ENCODE measurements around the gene DEPDC1B. TPM values are rescaled to one million over a fixed set of nuclear protein-coding genes. Genes with fewer than 3 reads are reported as not detected.

The DEPDC1B gene
- total and polyA plus RNA-seq, 2 of the 4 experiments (the other 2 are of a cell fraction), result 4.4 to 9.3 TPM

GRCh38 chr5:60604771-60605170 lies 95.2 kb downstream of the DEPDC1B start:
- CTCF ChIA-PET, result no interaction called here
- WGBS, 2 experiments (ENCODE audit: extremely low coverage in 2 of 2, insufficient read length in 1 of 2), result no CpG with 5 or more reads among the region's 1 CpG
- H2BK120ac ChIP-seq (ENCODE audit: low read depth, low read length), result no peak overlapping the region
- H2BK5ac ChIP-seq (ENCODE audit: low read depth, low read length, poor library complexity, severe bottlenecking), result no peak overlapping the region
- H3K56ac ChIP-seq (ENCODE audit: extremely low read depth, insufficient read depth, low read length), result no peak overlapping the region
- H2BK20ac ChIP-seq (ENCODE audit: low read depth, low read length), result no peak overlapping the region
- no peak overlapping the region for H3K4me3 ChIP-seq (ENCODE audit: insufficient read depth, low read depth, low read length)
- no peak overlapping the region for H4K91ac ChIP-seq (ENCODE audit: insufficient read depth, low read depth, low read length)
- no peaks in the 10 kb centered on the region for H3K4me1 ChIP-seq (ENCODE audit: control insufficient read depth, insufficient read depth, low read length)
- peaks cover 0 to 4% of the 10 kb centered on the region in 2 experiments; a peak in 1 of 4 replicates for H3K79me1 ChIP-seq (ENCODE audit: low read depth in 1 of 2, low read length in 2 of 2)
- no peak overlapping the region for H4K8ac ChIP-seq (ENCODE audit: low read depth in 2 of 2, low read length in 2 of 2)
- no peak for ATAC-seq (ENCODE audit: low read depth)
- TF ChIP-seq MAFK (IDR thresholded peaks at IDR 0.05; ENCODE audit: low read depth, low read length), result no peak
- no peak for TF ChIP-seq SMC3 (IDR thresholded peaks at IDR 0.05; ENCODE audit: low read depth, low read length)
- no peak for TF ChIP-seq NFE2L2 (IDR thresholded peaks at IDR 0.05; ENCODE audit: low read depth, low read length)
- TF ChIP-seq CEBPB (IDR thresholded peaks at IDR 0.05; ENCODE audit: low read depth, low read length), result no peak
- TF ChIP-seq CHD1 (IDR thresholded peaks at IDR 0.05; ENCODE audit: low read depth, low read length), result no peak
- TF ChIP-seq ELK1 (IDR thresholded peaks at IDR 0.05; ENCODE audit: borderline replicate concordance, low read depth, low read length), result no peak
- no peak for TF ChIP-seq RCOR1 (IDR thresholded peaks at IDR 0.05; ENCODE audit: insufficient replicate concordance, low read length)
- no peak for TF ChIP-seq POLR2A (IDR thresholded peaks at IDR 0.05; ENCODE audit: low read depth, low read length)
- no peak for TF ChIP-seq FOS (IDR thresholded peaks at IDR 0.05; ENCODE audit: low read depth, low read length)
- no peak for TF ChIP-seq USF2 (IDR thresholded peaks at IDR 0.05; ENCODE audit: low read depth, low read length)
- in situ Hi-C loops (cut with MboI; ENCODE audit: low sequenced_read_pairs) (no loop called here), dilution Hi-C loops (cut with HindIII; ENCODE audit: low sequenced_read_pairs, unreplicated experiment) (no loop called here), intact Hi-C loops (cut with micrococcal nuclease) (no loop called here)
- no peak overlapping the region for H3K4me2 ChIP-seq (ENCODE audit: low read depth, low read length)
- no peak overlapping the region for H3K23ac ChIP-seq (ENCODE audit: low read depth, low read length)
- no peak overlapping the region for H3K27ac ChIP-seq (ENCODE audit: insufficient read depth, low read length)
- H3K9ac ChIP-seq (ENCODE audit: low read depth, low read length), result no peak overlapping the region
- H3K36me3 ChIP-seq (ENCODE audit: control insufficient read depth, insufficient read depth, low read length), result no peaks in the 10 kb centered on the region
- H4K5ac ChIP-seq (ENCODE audit: low read depth, low read length), result no peak overlapping the region
- H3K18ac ChIP-seq (ENCODE audit: low read depth, low read length), result no peak overlapping the region
- no peaks in the 10 kb centered on the region for H4K20me1 ChIP-seq (ENCODE audit: insufficient read depth, low read length)
- DNase-seq, result no peak
- no peaks in the 10 kb centered on the region for H3K9me3 ChIP-seq (ENCODE audit: control insufficient read depth, insufficient read depth, low read length)
- POLR2A ChIA-PET (ENCODE audit: unreplicated experiment), result no interaction called here
- BruUV-seq (replicated peaks), result no TSS peak
- H2AK9ac ChIP-seq (replicated peaks; ENCODE audit: low read depth, low read length, poor library complexity), result no peak overlapping the region
- H3K27me3 ChIP-seq (ENCODE audit: control insufficient read depth, insufficient read depth, low read length), result no peaks in the 10 kb centered on the region
- no peak overlapping the region for H2AK5ac ChIP-seq (ENCODE audit: low read depth, low read length)
- H3K14ac ChIP-seq (replicated peaks; ENCODE audit: low read depth, low read length), result no peak overlapping the region
- H2BK15ac ChIP-seq (ENCODE audit: low read depth, low read length), result no peak overlapping the region
- no peaks in the 10 kb centered on the region for H3K9me1 ChIP-seq (ENCODE audit: insufficient read depth, low read length)
- no peak overlapping the region for H2AFZ ChIP-seq (replicated peaks; ENCODE audit: low read length, poor library complexity)
- no peak overlapping the region for H3K4ac ChIP-seq (ENCODE audit: low read depth, low read length)

Measured in IMR-90 (cell line).